Activated naive CD4-positive, alpha-beta T cell treated with anti-CD3 and anti-CD28 coated beads, Interleukin-2, amount 50 U/mL, for 72 hours (primary cell): Measurements from ENCODE around the gene GPC5. TPM values are rescaled to one million over a fixed set of nuclear protein-coding genes. Genes with fewer than 3 reads are reported as not detected.

Experiments used
- ATAC-seq, 2 donors: fragments of 150-1000 bp; cut with Tn5 transposase; 2 replicates each; pipeline ENCODE4 v1.10.0; 2021; ENCODE audit warnings: mild to moderate bottlenecking in 2 of 2, moderate library complexity in 2 of 2
- DNase-seq, 2 donors: peaks; one replicate each; pipeline ENCODE4 v3.0.0; 2021 to 2022; ENCODE audit warnings: low spot score in 2 of 2
- H3K27ac Mint-ChIP-seq, 2 donors: one replicate each; pipeline ENCODE4 v1.8.0; 2022; ENCODE audit warnings: mild to moderate bottlenecking in 2 of 2, mixed read lengths in 2 of 2
- H3K36me3 Mint-ChIP-seq, 2 donors: one replicate each; pipeline ENCODE4 v1.8.0; 2022; ENCODE audit warnings: mixed read lengths in 2 of 2
- H3K9me3 Mint-ChIP-seq, 2 donors: one replicate each; pipeline ENCODE4 v1.8.0; 2022; ENCODE audit warnings: mixed read lengths in 2 of 2
- total RNA-seq, 2 donors: library from RNA; stranded (reverse); gene quantifications; one replicate each; pipeline ENCODE4 v1.2.3, GENCODE V29; 2022

Gene GPC5
- total RNA-seq, 2 donors from 2014 or later, result 0.11 to 0.78 TPM

DNA sequence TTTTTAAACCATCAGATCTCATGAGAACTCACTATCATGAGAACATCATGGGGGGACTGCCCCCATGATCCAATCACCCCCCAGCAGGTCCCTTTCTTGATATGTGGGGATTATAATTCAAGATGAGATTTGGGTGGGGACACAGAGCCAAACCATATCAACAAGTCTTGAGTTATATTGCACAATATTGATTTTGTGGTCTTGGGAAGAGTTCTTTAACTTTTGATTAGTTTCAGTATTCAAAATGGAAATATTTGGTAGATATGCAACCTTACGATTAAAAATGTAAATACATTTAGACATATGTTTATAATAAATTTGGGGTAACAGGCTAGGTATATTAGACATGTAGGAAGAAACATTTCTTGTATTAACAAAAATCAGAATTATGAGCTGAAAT lies 188.2 kb downstream of the GPC5 start:
- Mint-ChIP-seq H3K36me3 (no peaks in the 10 kb centered on the region), H3K9me3 (peaks cover 3 to 9% of the 10 kb centered on the region in 2 donors), H3K27ac (no peak overlapping the region)
- ATAC-seq (no peak), DNase-seq (no peak)

GRCh38 chr13:91588541-91588940 lies 190.1 kb downstream of the GPC5 start:
- no peak for ATAC-seq

DNA sequence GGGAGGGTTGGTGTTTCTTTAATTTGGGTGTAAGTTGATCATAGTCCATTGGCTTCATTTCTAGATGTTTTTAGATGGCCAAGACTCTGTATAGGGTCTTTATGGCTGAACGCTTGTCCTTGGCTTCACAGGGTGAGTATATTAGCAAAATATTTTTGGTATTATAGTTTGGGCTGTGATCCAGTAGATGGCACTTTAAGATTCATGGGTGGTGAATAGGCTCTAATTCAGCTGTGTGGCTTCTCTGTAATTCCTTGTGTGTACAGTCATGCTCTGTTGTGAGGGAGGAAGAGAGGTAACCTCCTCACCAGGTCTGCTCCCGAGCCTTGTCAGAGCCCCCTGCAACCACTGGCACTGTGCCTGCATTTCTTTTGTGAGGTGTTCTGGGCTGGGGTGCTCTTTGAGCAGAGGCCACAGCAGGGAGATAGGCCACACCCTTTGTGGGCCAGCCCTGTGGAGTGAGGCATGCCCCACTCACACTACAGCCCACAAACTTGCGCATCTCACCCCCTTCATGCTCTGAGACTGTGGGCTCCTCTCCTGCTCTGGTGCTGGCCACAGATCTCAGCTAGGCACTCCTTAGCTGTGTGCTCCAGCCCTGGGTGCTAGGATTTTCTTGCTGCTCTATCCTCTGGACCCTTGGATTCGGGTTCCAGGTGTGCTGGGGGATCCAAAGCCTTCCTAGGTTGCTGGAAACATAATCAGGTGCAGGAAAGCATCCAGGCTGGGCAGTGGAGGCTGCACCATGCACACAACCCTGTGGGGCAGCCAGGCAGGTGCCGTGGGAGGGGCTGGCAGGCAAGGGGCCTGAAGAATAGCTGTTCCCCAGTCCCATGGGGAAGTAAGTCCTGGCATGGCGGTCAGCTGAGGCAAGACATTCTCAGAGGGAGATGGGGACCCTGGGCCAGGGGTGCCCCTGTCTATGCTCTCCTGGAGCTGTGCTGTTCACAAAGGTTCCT lies 193.9 kb downstream of the GPC5 start:
- ATAC-seq (no peak), DNase-seq (no peak)
- no peak overlapping the region for H3K27ac Mint-ChIP-seq
- H3K36me3 Mint-ChIP-seq, result no peaks in the 10 kb centered on the region
- peaks cover 3 to 9% of the 10 kb centered on the region in 2 donors for H3K9me3 Mint-ChIP-seq

More at GRCh38 chr13:91588541-91588940, 190.1 kb downstream of the GPC5 start:
- Mint-ChIP-seq H3K9me3 (peaks cover 3 to 9% of the 10 kb centered on the region in 2 donors), H3K36me3 (no peaks in the 10 kb centered on the region), H3K27ac (no peak overlapping the region)
- DNase-seq, result no peak

DNA sequence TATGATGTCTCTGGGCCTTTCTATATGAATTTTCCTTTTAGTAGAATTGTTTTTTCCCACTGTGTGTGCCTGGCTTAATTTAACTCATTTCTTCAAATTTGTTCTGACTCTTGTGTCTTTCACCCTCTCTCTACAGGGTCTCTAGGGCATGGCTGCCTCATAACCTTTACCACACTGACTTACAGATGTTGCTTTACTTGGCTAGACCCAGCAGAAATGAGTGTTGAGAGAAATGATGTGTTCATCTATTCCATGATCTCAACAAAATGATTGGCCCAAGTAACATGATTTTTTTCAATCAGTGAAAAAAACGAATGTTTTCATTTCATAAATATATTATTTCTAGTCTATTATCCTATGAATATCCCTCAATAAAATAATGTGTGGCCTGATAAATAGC lies 195.0 kb downstream of the GPC5 start:
- ATAC-seq, result no peak
- no peak for DNase-seq
- H3K27ac Mint-ChIP-seq, result no peak overlapping the region
- H3K9me3 Mint-ChIP-seq, result peaks cover 0 to 4% of the 10 kb centered on the region in 2 donors
- no peaks in the 10 kb centered on the region for H3K36me3 Mint-ChIP-seq

DNA sequence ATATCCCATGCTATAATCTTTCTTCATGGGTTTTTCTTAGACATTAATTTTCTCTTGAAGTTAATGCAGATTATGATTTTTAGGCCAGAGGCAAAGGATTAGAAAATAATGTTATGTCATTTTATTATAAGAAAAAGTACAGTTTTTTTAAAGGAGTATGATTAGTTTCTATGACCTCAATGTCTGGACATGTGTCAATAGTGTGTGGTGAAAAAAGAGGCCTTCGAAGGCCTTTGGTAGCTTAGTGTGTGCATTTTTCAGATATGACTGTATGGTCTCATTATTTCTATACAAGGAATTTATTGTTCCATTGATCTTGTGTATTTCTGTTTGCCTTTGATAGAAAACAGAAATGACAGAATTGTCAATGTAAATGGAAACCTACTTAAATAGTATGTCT lies 195.6 kb downstream of the GPC5 start:
- Mint-ChIP-seq H3K9me3 (peaks cover 0 to 4% of the 10 kb centered on the region in 2 donors), H3K27ac (no peak overlapping the region), H3K36me3 (no peaks in the 10 kb centered on the region)
- no peak for ATAC-seq
- DNase-seq, result no peak

DNA sequence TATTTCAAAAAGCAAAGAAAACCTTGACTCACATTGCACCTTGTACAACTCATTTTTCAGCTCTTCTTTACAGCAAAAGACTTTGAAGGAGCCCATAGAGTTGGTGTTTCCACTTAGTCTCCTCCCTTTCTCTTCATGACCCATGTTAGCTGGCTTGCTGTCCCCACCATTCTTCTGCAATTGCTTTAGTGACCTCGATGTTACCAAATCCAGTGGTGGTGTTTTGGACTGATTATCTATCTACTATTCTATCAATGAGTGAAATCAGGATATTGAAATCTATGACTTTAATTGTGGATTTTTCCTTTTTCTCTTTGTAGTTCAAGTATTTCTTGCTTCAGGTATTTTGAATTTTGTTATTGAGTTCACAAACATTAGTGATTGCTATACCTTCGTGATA lies 197.3 kb downstream of the GPC5 start:
- DNase-seq, result no peak
- no peaks in the 10 kb centered on the region for H3K36me3 Mint-ChIP-seq
- H3K27ac Mint-ChIP-seq, result no peak overlapping the region
- no peak for ATAC-seq
- peaks cover 0 to 4% of the 10 kb centered on the region in 2 donors for H3K9me3 Mint-ChIP-seq

GRCh38 chr13:91596842-91597241 lies 198.4 kb downstream of the GPC5 start:
- Mint-ChIP-seq H3K27ac (no peak overlapping the region), H3K9me3 (no peaks in the 10 kb centered on the region), H3K36me3 (no peaks in the 10 kb centered on the region)
- no peak for DNase-seq
- ATAC-seq, result no peak

- Mint-ChIP-seq H3K27ac (no peak overlapping the region), H3K36me3 (no peaks in the 10 kb centered on the region), H3K9me3 (no peaks in the 10 kb centered on the region)
- ATAC-seq (no peak), DNase-seq (no peak)
Observed at GRCh38 chr13:91598655-91599054, 200.2 kb downstream of the GPC5 start.

DNA sequence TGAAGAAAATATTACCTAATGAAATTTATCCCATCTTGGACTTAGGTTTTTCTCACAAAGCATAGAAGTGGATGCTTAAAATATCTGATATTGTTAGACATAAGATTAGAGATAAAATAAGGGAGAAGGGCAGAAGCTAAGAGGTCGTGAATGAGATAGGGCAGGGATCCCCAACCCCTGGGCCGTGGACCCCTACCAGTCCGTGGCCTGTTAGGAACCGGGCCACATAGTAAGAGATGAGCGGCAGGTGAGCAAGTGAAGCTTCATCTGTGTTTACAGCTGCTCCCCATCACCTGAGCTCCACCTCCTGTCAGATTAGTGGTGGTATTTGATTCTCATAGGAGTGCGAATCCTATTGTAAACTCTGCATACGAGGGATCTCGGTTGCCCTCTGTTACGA lies 202.9 kb downstream of the GPC5 start:
- H3K9me3 Mint-ChIP-seq, result no peaks in the 10 kb centered on the region
- H3K27ac Mint-ChIP-seq, result no peak overlapping the region
- no peaks in the 10 kb centered on the region for H3K36me3 Mint-ChIP-seq
- ATAC-seq (no peak), DNase-seq (no peak)

- ATAC-seq (no peak), DNase-seq (no peak)
- Mint-ChIP-seq H3K36me3 (no peaks in the 10 kb centered on the region), H3K9me3 (peaks cover 0 to under 1% of the 10 kb centered on the region in 2 donors), H3K27ac (no peak overlapping the region)
Observed at GRCh38 chr13:91601807-91602206, 203.4 kb downstream of the GPC5 start.

DNA sequence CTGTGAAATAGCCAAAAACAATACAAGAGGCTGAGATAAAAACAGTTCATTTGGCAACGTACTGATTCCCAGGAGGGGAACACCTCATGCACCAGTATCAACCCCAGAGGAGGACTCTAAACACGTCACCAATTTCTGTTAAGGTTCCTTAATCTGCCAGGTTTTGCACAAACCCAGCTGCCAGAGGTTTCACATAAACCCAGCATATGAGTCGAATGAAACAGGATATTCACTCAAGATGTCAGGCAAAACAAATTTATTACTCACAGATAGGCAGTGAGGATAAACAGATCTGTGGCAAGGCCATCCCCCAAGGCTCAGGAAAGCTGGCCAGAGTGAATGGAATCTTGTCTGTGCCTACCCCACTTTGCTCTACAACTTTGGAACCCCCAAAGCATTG lies 210.9 kb downstream of the GPC5 start:
- ATAC-seq (no peak), DNase-seq (no peak)
- peaks cover 3 to 5% of the 10 kb centered on the region in 2 donors for H3K9me3 Mint-ChIP-seq

DNA sequence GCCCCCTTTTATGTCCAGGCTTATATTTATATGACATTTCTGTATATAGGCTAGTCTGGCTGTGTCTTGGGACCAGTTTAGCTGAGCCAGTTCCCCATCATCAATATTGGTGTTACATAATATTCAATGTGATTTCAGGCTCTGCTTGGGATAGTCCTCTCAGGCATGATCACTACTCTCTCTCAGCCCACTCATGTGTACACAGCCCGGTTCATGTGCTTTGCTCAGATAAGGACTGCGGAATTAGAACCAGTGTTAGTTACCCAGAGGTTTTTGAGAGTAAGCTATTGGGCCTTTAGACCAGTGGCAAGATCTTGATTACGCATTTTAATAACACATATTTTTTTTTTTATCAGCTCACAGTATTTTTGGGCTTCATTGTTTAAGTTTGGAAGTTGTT lies 219.9 kb downstream of the GPC5 start:
- ATAC-seq (no peak), DNase-seq (no peak)
- Mint-ChIP-seq H3K27ac (no peak overlapping the region), H3K9me3 (peaks cover 0 to 5% of the 10 kb centered on the region in 2 donors), H3K36me3 (no peaks in the 10 kb centered on the region)

More for the DNA sequence above, 210.9 kb downstream of the GPC5 start:
- no peaks in the 10 kb centered on the region for H3K36me3 Mint-ChIP-seq
- no peak overlapping the region for H3K27ac Mint-ChIP-seq

DNA sequence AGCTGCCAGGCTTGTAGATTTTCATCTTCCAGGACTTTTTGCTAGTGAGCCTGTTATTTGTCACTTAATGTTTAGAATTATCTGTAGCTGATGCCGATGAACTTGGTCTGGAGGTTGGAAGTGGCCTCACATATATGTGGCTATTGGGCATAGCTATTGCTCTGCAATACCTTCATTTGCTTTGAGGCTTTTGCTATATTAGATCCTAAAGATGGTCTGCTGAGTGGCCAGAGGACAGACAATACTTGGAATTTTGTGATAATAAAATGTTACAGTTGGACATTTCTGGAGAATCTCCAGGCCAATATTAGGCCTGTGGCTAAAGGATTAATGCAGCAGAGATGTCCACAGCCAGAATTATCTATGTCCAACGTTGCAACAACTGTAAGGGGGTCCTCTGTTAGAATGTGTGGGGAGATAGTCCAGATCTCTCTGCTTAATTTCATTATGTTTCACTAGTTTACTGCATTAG lies 222.3 kb downstream of the GPC5 start:
- ATAC-seq, result no peak
- Mint-ChIP-seq H3K36me3 (no peaks in the 10 kb centered on the region), H3K27ac (no peak overlapping the region), H3K9me3 (no peaks in the 10 kb centered on the region)
- no peak for DNase-seq

- no peaks in the 10 kb centered on the region for H3K9me3 Mint-ChIP-seq
- ATAC-seq, result no peak
- no peak overlapping the region for H3K27ac Mint-ChIP-seq
- DNase-seq, result no peak
- no peaks in the 10 kb centered on the region for H3K36me3 Mint-ChIP-seq
Observed at GRCh38 chr13:91621161-91621560, 222.7 kb downstream of the GPC5 start.

GRCh38 chr13:91621963-91622362 lies 223.5 kb downstream of the GPC5 start:
- ATAC-seq (no peak), DNase-seq (no peak)
- H3K27ac Mint-ChIP-seq, result no peak overlapping the region
- no peaks in the 10 kb centered on the region for H3K36me3 Mint-ChIP-seq
- no peaks in the 10 kb centered on the region for H3K9me3 Mint-ChIP-seq

- H3K36me3 Mint-ChIP-seq, result no peaks in the 10 kb centered on the region
- H3K9me3 Mint-ChIP-seq, result no peaks in the 10 kb centered on the region
- no peak for DNase-seq
- H3K27ac Mint-ChIP-seq, result no peak overlapping the region
- no peak for ATAC-seq
Observed at GRCh38 chr13:91622778-91623550, 224.5 kb downstream of the GPC5 start.
